SK-N-SH (cell line): ENCODE measurements around the gene P2RX2.

ENCODE experiments used
- FOXJ3 ChIP-seq: sonication (generic); formaldehyde crosslinking; IDR thresholded peaks from 2 replicates; pipeline ENCODE4 v1.5.1; 2020; ENCODE audit warnings: mild to moderate bottlenecking, missing genetic modification reagents
- POLR2AphosphoS5 ChIP-seq: IDR thresholded peaks from 2 replicates; pipeline ENCODE4 v1.6.1; 2012; ENCODE audit warnings: low read depth, low read length
- RAD21 ChIP-seq: IDR thresholded peaks from 2 replicates; pipeline ENCODE4 v1.6.1; 2012; ENCODE audit warnings: mild to moderate bottlenecking, low read length
- SIN3A ChIP-seq: IDR thresholded peaks from 2 replicates; pipeline ENCODE4 v1.6.1; 2012; ENCODE audit warnings: low read depth, mild to moderate bottlenecking, low read length, moderate library complexity, borderline replicate concordance
- TF ChIP-seq, protein P1 (sequence below): fragments of 200-600 bp; sonication (generic); IDR thresholded peaks from 2 replicates; pipeline ENCODE4 v1.6.1; 2017; ENCODE audit warnings: antibody characterized with exemption, mild to moderate bottlenecking, moderate library complexity

- TF ChIP-seq RAD21: no peak
- TF ChIP-seq, protein P1, sequence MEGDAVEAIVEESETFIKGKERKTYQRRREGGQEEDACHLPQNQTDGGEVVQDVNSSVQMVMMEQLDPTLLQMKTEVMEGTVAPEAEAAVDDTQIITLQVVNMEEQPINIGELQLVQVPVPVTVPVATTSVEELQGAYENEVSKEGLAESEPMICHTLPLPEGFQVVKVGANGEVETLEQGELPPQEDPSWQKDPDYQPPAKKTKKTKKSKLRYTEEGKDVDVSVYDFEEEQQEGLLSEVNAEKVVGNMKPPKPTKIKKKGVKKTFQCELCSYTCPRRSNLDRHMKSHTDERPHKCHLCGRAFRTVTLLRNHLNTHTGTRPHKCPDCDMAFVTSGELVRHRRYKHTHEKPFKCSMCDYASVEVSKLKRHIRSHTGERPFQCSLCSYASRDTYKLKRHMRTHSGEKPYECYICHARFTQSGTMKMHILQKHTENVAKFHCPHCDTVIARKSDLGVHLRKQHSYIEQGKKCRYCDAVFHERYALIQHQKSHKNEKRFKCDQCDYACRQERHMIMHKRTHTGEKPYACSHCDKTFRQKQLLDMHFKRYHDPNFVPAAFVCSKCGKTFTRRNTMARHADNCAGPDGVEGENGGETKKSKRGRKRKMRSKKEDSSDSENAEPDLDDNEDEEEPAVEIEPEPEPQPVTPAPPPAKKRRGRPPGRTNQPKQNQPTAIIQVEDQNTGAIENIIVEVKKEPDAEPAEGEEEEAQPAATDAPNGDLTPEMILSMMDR: no peak
- TF ChIP-seq FOXJ3 (CRISPR knock-in tag): no peak
- no peak for TF ChIP-seq SIN3A
- no peak for TF ChIP-seq POLR2AphosphoS5
Measured at GRCh38 chr12:132597333-132598316, 21.0 kb upstream of the P2RX2 start.
